Activated gamma-delta T cell (primary cell): ENCODE data around the gene NR2F1-AS1.

ENCODE experiments used
- DNase-seq: peaks from one replicate; lab custom pipeline; 2025; lab: John Stamatoyannopoulos, UW

NR2F1-AS1 gene

GRCh38 chr5:93384995-93385394 lies 196.0 kb downstream of the NR2F1-AS1 start:
- no peak for DNase-seq

GRCh38 chr5:93384026-93384425 lies 197.0 kb downstream of the NR2F1-AS1 start:
- DNase-seq, result no peak

- DNase-seq, result no peak
Observed at GRCh38 chr5:93382188-93382825, 198.7 kb downstream of the NR2F1-AS1 start.

- no peak for DNase-seq
Observed at GRCh38 chr5:93381057-93381456, 200.0 kb downstream of the NR2F1-AS1 start.

GRCh38 chr5:93378073-93378472 lies 202.9 kb downstream of the NR2F1-AS1 start:
- no peak for DNase-seq

- DNase-seq, result no peak
Observed at GRCh38 chr5:93371893-93372292, 209.1 kb downstream of the NR2F1-AS1 start.

- no peak for DNase-seq
Observed at GRCh38 chr5:93364378-93364777, 216.6 kb downstream of the NR2F1-AS1 start.

GRCh38 chr5:93360436-93361088 lies 220.5 kb downstream of the NR2F1-AS1 start:
- DNase-seq, result no peak

- no peak for DNase-seq
Observed at GRCh38 chr5:93359960-93360305, 221.1 kb downstream of the NR2F1-AS1 start.
